DND-41 (cell line): ENCODE data around the gene EEFSEC.

ENCODE experiments used
- ATAC-seq: fragments of 200-7000 bp; cut with Tn5 transposase; 3 replicates; pipeline ENCODE4 v1.9.1; 2021; ENCODE audit warnings: low read depth; ENCODE audit not compliant: insufficient read depth
- DNase-seq: peaks from one replicate; pipeline ENCODE4 v3.0.0-alpha.2; 2020
- H2AFZ ChIP-seq: 2 replicates; pipeline ENCODE4 v1.6.0; 2012; ENCODE audit warnings: low read depth, low read length
- H3K27ac ChIP-seq: 2 replicates; pipeline ENCODE4 v1.5.1; 2012; ENCODE audit warnings: low read length, inconsistent platforms
- H3K27me3 ChIP-seq: fragments of 200-600 bp; sonication (generic); 2 replicates; pipeline ENCODE4 v1.6.0; 2012; ENCODE audit warnings: low read length, mild to moderate bottlenecking, inconsistent platforms; ENCODE audit not compliant: insufficient read depth, poor library complexity
- H3K36me3 ChIP-seq: 2 replicates; pipeline ENCODE4 v1.5.1; 2012; ENCODE audit warnings: low read length, inconsistent platforms; ENCODE audit not compliant: insufficient read depth
- H3K4me1 ChIP-seq: 2 replicates; pipeline ENCODE4 v1.5.1; 2012; ENCODE audit warnings: mild to moderate bottlenecking, low read length; ENCODE audit not compliant: insufficient read depth
- H3K4me2 ChIP-seq: 2 replicates; pipeline ENCODE4 v1.6.0; 2012; ENCODE audit warnings: mild to moderate bottlenecking, moderate library complexity, low read length, inconsistent platforms; ENCODE audit not compliant: insufficient read depth
- H3K4me3 ChIP-seq, 2 experiments: fragments of 200-600 bp in 1 of 2; shearing (Covaris generic) in 1 of 2; 2 replicates each; pipeline ENCODE4 v1.5.1; 2012 to 2016; ENCODE audit warnings: inconsistent platforms in 2 of 2, low read length in 2 of 2, mild to moderate bottlenecking in 2 of 2, low read depth in 1 of 2, moderate library complexity in 1 of 2
- H3K79me2 ChIP-seq: 2 replicates; pipeline ENCODE4 v1.6.0; 2012; ENCODE audit warnings: low read length, inconsistent platforms; ENCODE audit not compliant: insufficient read depth
- H3K9ac ChIP-seq: 2 replicates; pipeline ENCODE4 v1.6.0; 2012; ENCODE audit warnings: low read depth, mild to moderate bottlenecking, inconsistent platforms, low read length, moderate library complexity
- H3K9me3 ChIP-seq: 2 replicates; pipeline ENCODE4 v1.5.1; 2012; ENCODE audit warnings: low read length, moderate library complexity, mild to moderate bottlenecking, inconsistent platforms; ENCODE audit not compliant: insufficient read depth, severe bottlenecking
- H4K20me1 ChIP-seq: 2 replicates; pipeline ENCODE4 v1.6.0; 2012; ENCODE audit warnings: low read length; ENCODE audit not compliant: insufficient read depth
- EZH2 ChIP-seq: IDR thresholded peaks from 3 replicates; pipeline ENCODE4 v1.6.1; 2012; ENCODE audit warnings: borderline replicate concordance, low read depth, mild to moderate bottlenecking, moderate library complexity, low read length, inconsistent platforms; ENCODE audit not compliant: severe bottlenecking
- TF ChIP-seq, protein P1 (sequence below): IDR thresholded peaks from 2 replicates; pipeline ENCODE4 v1.5.1; 2012; ENCODE audit warnings: borderline replicate concordance, low read length, moderate library complexity, mild to moderate bottlenecking; ENCODE audit not compliant: poor library complexity, severe bottlenecking; ENCODE audit errors: extremely low read depth

EEFSEC gene

DNA sequence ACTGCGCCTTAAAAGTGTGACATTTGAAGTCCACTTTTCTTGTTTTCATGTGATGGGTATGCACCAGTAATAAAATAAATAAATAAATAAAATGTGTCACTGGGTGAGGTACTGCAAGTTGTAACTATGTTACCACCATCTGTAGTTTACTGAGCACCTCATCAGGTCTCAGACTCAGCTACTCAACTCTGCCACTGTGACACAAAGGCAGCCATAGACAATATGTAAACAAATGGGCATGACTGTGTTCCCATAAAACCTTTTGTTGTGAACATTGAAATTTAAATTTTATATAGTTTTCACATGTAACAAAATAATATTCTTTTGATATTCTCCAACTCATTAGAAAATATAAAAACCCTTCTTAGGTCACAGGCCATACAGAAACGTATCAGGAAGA, 193.3 kb downstream of the EEFSEC start:
- H3K79me2 ChIP-seq, result no peaks in the 10 kb centered on the region
- TF ChIP-seq, protein P1, sequence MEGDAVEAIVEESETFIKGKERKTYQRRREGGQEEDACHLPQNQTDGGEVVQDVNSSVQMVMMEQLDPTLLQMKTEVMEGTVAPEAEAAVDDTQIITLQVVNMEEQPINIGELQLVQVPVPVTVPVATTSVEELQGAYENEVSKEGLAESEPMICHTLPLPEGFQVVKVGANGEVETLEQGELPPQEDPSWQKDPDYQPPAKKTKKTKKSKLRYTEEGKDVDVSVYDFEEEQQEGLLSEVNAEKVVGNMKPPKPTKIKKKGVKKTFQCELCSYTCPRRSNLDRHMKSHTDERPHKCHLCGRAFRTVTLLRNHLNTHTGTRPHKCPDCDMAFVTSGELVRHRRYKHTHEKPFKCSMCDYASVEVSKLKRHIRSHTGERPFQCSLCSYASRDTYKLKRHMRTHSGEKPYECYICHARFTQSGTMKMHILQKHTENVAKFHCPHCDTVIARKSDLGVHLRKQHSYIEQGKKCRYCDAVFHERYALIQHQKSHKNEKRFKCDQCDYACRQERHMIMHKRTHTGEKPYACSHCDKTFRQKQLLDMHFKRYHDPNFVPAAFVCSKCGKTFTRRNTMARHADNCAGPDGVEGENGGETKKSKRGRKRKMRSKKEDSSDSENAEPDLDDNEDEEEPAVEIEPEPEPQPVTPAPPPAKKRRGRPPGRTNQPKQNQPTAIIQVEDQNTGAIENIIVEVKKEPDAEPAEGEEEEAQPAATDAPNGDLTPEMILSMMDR, result no peak
- no peak for TF ChIP-seq EZH2
- no peak overlapping the region for H3K9ac ChIP-seq
- H3K4me3 ChIP-seq, result no peak overlapping the region
- H3K27ac ChIP-seq, result no peak overlapping the region
- no peak overlapping the region for H3K4me2 ChIP-seq
- peaks cover 9% of the 10 kb centered on the region for H4K20me1 ChIP-seq
- H3K4me1 ChIP-seq, result no peaks in the 10 kb centered on the region
- DNase-seq (no peak), ATAC-seq (no peak)
- H3K27me3 ChIP-seq, result no peaks in the 10 kb centered on the region
- no peak overlapping the region for H2AFZ ChIP-seq
- H3K9me3 ChIP-seq, result no peaks in the 10 kb centered on the region
- H3K36me3 ChIP-seq, result peaks cover 31% of the 10 kb centered on the region

DNA sequence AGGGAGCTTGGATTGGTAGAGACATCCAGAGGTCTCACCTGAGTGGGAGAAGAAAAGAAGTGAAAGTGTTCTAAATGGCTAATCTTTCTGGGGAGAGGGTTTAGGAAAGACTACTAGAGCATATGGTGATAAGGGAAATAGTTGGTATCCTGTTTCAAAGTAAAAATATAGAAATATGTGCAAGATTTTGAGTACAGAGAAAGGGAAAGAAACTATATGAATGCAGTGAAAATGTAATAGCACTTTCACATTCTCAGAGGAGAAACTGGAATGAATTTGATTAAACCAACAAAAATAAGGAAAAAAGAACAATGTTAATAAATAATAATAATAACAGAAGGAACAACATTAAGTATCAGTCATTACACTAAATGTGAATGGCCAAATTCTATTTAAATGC, 194.0 kb downstream of the EEFSEC start:
- Histone ChIP-seq H3K9ac (no peak overlapping the region), H3K79me2 (no peaks in the 10 kb centered on the region), H4K20me1 (peaks cover 7% of the 10 kb centered on the region), H3K4me3 (no peak overlapping the region), H2AFZ (no peak overlapping the region), H3K36me3 (peaks cover 25% of the 10 kb centered on the region), H3K4me1 (no peaks in the 10 kb centered on the region), H3K9me3 (no peaks in the 10 kb centered on the region), H3K27ac (no peak overlapping the region), H3K4me2 (no peak overlapping the region), H3K27me3 (no peaks in the 10 kb centered on the region)
- DNase-seq (no peak), ATAC-seq (no peak)
- TF ChIP-seq EZH2, result no peak
- TF ChIP-seq, protein P1, result no peak

DNA sequence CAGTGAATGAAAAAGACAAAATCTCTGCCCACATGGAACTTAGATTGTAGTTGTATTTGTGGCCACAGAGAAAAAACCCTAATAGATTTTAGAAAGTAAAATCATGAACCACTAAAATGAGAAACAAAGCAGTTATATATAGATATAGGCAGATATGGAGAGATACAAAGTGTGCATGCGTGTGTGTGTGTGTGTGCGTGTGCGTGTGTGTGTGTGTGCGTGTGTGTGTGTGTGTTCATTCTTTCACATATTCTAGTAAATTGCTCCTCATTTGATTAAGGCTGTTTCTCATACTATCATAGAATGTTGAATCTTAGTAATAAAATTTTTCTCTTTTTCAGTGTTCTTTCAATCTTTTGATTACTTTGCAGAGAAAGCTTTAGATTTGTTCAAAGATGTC, 194.8 kb downstream of the EEFSEC start:
- no peaks in the 10 kb centered on the region; the same call in 1 of the 2 replicates for H4K20me1 ChIP-seq
- H3K4me1 ChIP-seq, result no peaks in the 10 kb centered on the region
- TF ChIP-seq EZH2, result no peak
- TF ChIP-seq, protein P1, result no peak
- H3K9ac ChIP-seq, result no peak overlapping the region
- H3K36me3 ChIP-seq, result peaks cover 17% of the 10 kb centered on the region; the same call in 1 of the 2 replicates
- no peak overlapping the region for H3K4me3 ChIP-seq
- ATAC-seq (no peak), DNase-seq (no peak)
- no peak overlapping the region for H2AFZ ChIP-seq
- no peaks in the 10 kb centered on the region for H3K9me3 ChIP-seq
- no peak overlapping the region for H3K4me2 ChIP-seq
- no peaks in the 10 kb centered on the region for H3K27me3 ChIP-seq
- H3K79me2 ChIP-seq, result no peaks in the 10 kb centered on the region
- no peak overlapping the region for H3K27ac ChIP-seq
